GM06990 (cell line): ENCODE results near the gene CCT6A.
"Not testable (repeated sequence)": the region's sequence is repeated elsewhere in the genome, so short reads cannot be mapped to it uniquely, and the experiment has no call there.

Source experiments
- DNase-seq: peaks from one replicate; pipeline ENCODE4 v3.0.0-alpha.2; 2011; ENCODE audit not compliant: insufficient read length; ENCODE audit errors: extremely low read depth
- H3K27me3 ChIP-seq: replicated peaks from 2 replicates; pipeline ENCODE4 v1.6.0; 2011; ENCODE audit warnings: low read length; ENCODE audit not compliant: control insufficient read depth, insufficient read depth
- H3K36me3 ChIP-seq: 2 replicates; pipeline ENCODE4 v1.5.1; 2011; ENCODE audit warnings: low read length; ENCODE audit not compliant: control insufficient read depth, insufficient read depth
- H3K4me3 ChIP-seq: replicated peaks from 2 replicates; pipeline ENCODE4 v1.5.1; 2011; ENCODE audit warnings: low read depth, mild to moderate bottlenecking, control low read depth, low read length
- TF ChIP-seq, protein P1 (sequence below): IDR thresholded peaks from 2 replicates; pipeline ENCODE4 v1.5.1; 2011; ENCODE audit warnings: low read length, control low read depth, mild to moderate bottlenecking, inconsistent platforms; ENCODE audit not compliant: insufficient read depth, poor library complexity, severe bottlenecking

CCT6A gene

GRCh38 chr7:56019501-56019900, 32.1 kb upstream of the CCT6A start:
- H3K4me3 ChIP-seq, result no peak overlapping the region
- DNase-seq, result no peak
- H3K27me3 ChIP-seq, result no peaks in the 10 kb centered on the region
- TF ChIP-seq, protein P1, sequence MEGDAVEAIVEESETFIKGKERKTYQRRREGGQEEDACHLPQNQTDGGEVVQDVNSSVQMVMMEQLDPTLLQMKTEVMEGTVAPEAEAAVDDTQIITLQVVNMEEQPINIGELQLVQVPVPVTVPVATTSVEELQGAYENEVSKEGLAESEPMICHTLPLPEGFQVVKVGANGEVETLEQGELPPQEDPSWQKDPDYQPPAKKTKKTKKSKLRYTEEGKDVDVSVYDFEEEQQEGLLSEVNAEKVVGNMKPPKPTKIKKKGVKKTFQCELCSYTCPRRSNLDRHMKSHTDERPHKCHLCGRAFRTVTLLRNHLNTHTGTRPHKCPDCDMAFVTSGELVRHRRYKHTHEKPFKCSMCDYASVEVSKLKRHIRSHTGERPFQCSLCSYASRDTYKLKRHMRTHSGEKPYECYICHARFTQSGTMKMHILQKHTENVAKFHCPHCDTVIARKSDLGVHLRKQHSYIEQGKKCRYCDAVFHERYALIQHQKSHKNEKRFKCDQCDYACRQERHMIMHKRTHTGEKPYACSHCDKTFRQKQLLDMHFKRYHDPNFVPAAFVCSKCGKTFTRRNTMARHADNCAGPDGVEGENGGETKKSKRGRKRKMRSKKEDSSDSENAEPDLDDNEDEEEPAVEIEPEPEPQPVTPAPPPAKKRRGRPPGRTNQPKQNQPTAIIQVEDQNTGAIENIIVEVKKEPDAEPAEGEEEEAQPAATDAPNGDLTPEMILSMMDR, result no peak
- peaks cover 6% of the 10 kb centered on the region; the same call in 1 of the 2 replicates for H3K36me3 ChIP-seq

GRCh38 chr7:56023500-56023899, 28.1 kb upstream of the CCT6A start:
- Histone ChIP-seq H3K36me3 (peaks cover 9% of the 10 kb centered on the region), H3K4me3 (no peak overlapping the region), H3K27me3 (no peaks in the 10 kb centered on the region)
- DNase-seq, result no peak
- TF ChIP-seq, protein P1, result no peak

GRCh38 chr7:56026538-56026937, 25.0 kb upstream of the CCT6A start:
- no peak for DNase-seq

DNA sequence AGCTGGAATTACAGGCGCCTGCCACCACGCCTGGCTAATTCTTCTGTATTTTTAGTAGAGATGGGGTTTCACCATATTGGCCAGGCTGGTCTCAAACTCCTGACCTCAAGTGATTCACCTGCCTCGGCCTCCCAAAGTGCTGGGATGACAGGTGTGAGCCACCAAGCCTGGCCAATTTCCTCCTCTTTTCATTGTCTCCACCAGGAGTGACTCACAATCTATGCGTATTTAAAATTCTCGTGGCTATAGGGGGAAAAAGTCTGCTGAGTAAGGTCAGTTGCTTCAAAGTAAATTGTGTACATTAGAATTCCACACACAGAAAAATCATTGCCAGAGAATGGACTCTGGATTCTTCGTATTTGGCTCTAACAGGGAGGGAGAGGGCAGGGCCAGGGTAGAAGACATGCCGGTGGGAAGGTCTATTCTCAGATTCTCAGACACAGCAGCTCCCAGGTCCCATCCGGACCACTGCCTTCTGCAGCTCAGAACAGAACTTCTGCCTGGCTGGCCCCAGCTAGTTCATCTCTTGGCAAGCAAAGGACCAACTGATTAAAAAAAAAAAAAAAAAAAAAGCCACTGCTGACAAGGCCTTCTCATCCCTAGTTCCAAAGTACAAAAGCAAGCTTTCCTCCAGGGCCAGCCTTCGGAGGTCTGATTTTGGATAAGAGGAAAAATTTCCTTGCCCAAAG, 22.5 kb upstream of the CCT6A start:
- DNase-seq, result no peak
- TF ChIP-seq, protein P1, result no peak
- H3K27me3 ChIP-seq, result no peaks in the 10 kb centered on the region
- H3K4me3 ChIP-seq, result no peak overlapping the region
- H3K36me3 ChIP-seq, result peaks cover 4% of the 10 kb centered on the region

More at GRCh38 chr7:56026538-56026937, 25.0 kb upstream of the CCT6A start:
- Histone ChIP-seq H3K36me3 (peaks cover 6% of the 10 kb centered on the region), H3K27me3 (no peaks in the 10 kb centered on the region), H3K4me3 (no peak overlapping the region)
- TF ChIP-seq, protein P1, result no peak

DNA sequence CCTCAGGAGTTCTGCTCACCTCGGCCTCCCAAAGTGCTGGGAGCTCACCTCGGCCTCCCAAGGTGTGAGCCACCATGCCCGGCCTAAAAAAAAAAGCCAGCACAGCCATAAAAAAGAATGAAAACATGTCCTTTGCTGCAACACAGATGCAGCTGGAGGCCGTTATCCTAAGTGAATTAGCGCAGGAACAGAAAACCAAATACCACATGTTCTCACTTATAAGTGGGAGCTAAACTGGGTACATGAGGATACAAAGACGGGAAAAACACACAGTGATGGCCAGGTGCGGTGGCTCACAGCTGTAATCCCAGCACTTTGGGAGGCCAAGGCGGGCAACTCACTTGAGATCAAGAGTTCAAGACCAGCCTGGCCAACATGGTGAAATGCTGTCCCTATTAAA, 21.2 kb upstream of the CCT6A start:
- H3K4me3 ChIP-seq, result no peak overlapping the region
- no peaks in the 10 kb centered on the region for H3K27me3 ChIP-seq
- peaks cover 4% of the 10 kb centered on the region for H3K36me3 ChIP-seq
- TF ChIP-seq, protein P1, result no peak
- DNase-seq, result no peak

- DNase-seq, H3K27me3 ChIP-seq, H3K36me3 ChIP-seq, H3K4me3 ChIP-seq: not testable (repeated sequence)
These were observed 20.0 kb upstream of the CCT6A start for GRCh38 chr7:56031556-56031955.

DNA sequence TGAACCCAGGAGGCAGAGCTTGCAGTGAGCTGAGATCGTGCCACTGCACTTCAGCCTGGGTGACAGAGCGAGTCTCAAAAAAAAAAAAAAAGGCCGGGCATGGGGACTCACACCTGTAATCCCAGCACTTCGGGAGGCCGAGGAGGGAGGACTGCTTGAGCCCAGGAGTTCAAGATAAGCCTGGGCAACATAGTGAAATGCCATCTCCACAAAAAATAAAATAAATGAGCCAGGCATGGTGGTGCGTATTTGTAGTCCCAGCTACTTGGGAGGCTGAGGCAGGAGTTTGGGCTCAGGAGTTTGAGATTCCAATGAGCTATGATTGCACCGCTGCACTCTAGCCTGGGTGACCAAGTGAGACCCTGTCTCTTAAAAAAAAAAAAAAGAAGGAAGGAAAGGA, 19.0 kb upstream of the CCT6A start:
- DNase-seq, H3K36me3 ChIP-seq, H3K27me3 ChIP-seq, H3K4me3 ChIP-seq: not testable (repeated sequence)
